HG02884 (cell line): ENCODE results near the gene SLC25A43.
"Not testable (repeated sequence)": the region's sequence is repeated elsewhere in the genome, so short reads cannot be mapped to it uniquely, and the experiment has no call there.

Experiments
- ATAC-seq: cut with Tn5 transposase; IDR thresholded peaks from one replicate; pipeline ENCODE4 v1.9.1; 2021; ENCODE audit warnings: mild to moderate bottlenecking, moderate library complexity; ENCODE audit not compliant: unreplicated experiment

Gene SLC25A43

DNA sequence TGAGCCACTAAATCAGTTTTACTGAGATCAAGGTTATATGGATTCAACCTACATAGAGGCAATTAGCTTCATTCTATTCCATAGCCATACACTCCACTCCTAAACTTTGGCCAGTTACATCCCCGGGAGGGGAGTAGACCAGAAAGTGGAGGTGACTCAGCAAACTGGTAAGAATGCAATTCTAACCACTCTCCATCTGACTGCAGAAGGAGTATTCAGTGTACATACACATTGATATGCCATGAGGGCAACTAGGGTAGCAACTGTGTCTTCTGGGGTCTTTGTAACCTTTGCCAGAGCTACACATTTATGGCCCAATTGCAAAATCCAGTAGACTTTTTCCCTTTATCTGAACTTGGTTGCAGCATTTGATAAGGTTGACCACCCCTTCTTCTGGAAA is 7.6 kb downstream of the SLC25A43 start:
- ATAC-seq: no peak

DNA sequence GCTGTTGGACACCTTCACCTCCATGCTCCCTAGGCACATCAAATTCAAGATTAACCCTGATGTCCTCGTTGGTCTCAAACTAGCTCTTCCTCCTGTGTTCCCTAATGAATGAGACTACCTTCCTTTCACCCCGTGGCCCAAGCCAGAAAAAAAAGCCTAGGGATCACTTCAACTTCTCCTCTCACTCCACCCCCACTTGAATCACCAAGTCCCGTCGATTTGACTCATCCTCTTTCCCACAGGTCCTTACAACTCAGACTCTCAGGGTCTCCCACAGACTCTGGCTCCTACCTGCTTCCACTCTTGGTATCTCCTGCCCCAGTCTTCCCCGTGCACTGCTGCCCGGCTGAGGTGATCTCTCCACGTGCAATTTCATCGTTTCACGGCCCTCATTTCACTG is 8.5 kb downstream of the SLC25A43 start:
- ATAC-seq: no peak

DNA sequence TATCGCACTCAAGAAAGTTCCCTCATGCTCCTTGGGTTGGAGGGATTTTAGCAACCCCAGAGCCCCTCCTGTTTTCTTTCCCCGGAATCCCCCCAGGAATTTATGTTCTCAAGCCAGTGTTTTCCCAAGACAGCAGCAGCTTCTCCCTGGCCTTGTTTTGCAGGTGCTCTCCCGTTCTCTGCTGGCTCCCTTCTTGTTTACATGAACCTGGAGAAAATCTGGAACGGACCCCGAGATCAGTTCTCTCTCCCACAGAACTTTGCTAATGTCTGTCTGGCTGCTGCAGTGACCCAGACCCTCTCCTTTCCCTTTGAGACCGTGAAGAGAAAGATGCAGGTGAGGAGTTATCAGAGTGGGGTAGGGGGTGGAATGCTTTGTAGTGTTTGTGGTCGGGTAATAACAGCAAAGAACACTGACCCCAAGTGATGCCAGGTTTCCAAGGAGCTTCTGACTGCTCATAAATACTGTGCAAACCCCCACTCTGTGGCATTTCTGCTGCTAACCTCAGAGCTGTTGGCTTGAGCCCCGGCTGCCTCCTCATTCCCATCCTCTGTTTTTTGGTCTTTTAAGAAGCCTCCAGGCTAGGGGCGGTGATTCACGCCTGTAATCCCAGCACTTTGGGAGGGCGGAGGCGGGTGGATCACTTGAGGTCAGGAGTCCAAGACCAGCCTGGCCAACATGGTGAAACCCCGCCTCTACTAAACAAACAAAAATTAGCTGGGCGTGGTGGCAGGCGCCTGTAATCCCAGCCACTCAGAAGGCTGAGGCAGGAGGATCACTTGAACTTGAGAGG is 11.1 kb downstream of the SLC25A43 start:
- ATAC-seq: no peak

DNA sequence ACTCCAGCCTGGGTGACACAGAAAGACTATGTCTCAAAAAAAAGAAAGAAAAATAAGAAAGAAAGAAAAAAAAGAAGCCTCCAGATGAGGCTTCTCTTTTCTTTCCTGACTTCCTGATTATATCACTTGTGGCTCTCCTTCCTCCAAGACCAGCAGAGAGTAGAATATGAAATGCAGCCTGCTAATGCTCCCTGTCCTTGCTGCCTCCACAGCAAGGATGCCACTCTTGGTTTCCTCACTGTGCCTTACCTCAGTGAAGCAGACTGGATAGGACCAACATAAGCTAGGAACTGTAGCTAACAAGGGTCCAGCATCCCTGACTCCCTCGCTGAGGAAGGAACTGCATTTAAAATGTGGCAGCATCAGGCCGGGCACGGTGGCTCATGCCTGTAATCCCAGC is 11.7 kb downstream of the SLC25A43 start:
- ATAC-seq: no peak

DNA sequence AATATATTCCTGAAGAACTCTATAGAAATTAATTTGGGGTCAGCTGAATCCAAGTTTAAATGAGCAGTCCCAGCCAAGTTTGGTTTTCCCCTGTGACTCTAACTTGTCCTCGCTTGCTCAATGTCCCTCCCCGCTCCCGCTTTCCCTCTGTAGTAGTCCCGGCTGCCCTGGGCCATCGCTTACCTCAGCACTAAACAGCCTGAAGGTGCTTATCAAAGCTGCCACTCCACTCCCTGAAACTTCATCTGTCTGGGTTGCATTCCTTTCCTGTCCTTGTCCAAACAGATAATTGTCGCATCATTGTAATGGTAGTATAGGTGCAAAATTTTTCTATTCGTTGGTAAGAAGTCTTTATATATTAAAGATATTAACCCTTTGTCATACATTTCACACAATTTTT is 12.8 kb downstream of the SLC25A43 start:
- ATAC-seq: no peak

DNA sequence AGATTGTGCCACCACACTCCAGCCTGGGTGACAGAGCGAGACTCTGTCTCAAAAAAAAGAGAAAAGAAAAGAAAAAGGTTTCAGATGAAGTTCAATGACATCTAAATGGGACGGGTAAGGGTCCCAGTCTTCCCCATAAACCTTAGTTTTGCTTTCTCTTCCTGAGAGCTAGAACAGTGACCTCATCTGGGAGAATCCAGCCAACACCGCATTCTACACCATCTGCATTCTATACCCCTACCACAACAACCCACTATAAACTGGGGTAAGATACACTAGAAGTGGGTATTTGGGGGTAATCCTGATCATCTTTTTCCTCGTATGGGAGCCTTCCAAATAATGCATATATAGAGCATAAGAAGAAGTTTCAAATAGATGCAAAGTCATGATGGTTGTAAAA is 18.2 kb downstream of the SLC25A43 start:
- no peak for ATAC-seq

DNA sequence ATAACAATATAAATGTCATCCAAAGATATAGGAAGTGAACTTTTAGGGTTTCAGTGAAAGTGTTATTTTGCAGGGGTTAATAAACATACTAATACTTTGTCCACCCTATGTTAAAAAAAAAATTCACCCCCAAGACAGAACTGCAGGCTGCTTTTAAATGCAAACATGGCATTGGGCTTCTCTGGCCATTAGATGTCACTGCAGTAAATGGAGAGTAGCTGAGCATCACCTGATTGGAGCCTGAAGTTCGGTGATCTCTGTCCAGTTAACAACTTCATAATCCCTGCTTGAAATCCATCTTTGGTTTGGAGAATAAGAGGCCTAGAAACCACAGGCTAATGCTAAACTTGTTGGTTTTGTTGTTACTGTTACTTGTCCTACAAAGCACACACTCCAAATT is 18.7 kb downstream of the SLC25A43 start:
- no peak for ATAC-seq

DNA sequence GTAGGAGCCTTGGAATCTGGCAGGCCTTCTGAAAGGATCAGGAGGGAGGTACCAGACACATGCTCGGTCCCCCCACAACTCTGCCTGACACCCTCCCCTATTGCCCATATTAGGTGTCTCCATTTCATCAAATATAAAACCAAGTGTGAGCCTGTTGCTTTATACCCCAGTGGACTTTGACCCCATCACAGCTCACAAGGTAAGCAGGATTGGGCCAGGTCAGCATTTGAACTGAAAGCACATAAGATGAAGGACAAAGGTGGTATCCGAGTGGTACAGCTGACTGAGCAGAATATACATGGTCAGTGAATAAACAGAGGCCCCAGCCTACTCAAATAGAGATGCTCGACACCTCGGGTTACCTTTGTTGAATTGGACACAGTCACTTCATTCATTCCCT is 20.0 kb downstream of the SLC25A43 start:
- ATAC-seq: no peak

DNA sequence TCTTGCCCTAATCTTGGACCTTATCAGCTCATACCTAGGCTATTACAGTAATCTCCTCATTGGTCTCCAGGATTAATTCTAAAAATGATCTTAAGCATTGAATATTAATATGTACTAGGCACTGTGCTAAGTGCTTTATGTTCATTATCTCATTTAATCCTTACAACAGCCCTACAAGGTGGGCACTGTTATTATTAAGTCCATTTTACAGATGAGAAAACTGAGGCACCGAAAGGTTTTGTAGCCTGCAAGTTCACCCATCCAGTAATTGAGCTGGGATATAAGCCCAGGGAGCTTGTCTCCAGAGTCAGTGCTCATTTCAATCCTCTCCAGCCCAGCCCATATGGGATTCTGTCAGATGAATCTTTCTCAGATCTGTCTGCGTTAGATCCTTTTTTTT is 20.8 kb downstream of the SLC25A43 start:
- ATAC-seq: no peak

DNA sequence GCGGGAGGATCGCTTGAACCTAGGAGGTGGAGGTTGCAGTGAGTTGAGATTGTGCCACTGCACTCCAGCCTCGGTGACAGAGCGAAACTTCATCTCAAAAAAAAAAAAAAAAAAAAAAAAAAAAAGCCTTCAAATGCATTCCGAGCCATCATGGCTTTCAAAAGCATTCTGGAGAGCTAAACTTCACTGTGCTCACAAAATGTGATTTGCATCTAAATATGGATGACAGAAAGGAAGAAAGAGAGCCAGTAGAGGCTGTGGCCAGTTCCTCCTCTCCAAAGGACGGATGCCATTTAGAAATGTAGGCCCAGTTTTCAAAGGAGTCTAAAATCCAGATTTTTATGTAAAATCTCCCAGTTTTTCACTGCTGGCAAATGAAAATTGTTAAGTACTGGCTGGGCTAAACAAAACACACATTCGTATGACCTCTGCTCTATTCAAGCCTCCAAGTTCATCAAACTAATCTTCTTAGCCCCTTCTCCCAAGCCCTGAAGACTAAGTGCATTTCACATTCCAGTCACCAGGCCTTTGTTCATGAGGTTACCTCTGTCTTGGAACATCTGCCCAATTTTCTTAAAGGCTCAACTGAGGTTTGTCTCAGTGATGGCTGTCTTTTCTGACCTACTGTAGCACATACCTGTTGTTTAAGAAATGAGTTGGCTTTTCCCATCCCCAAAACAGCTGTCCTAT is 22.0 kb downstream of the SLC25A43 start:
- no peak for ATAC-seq

DNA sequence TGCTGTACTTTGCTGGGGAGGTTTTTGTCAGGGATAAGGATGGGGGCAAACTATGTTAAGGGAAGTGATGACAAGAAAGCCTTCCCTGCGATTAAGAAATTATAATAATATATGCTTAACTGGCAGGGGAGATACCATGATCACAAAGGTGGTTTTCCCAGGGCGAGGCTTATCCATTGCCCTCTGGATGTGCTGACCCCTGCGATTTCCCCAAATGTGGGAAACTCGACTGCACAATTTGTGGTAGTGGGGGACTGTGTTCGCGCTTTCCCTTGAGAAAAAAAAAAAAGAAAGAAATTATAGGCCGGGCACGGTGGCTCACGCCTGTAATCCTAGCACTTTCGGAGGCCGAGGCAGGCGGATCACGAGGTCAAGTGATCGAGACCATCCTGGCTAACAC is 24.5 kb downstream of the SLC25A43 start:
- ATAC-seq: no peak

DNA sequence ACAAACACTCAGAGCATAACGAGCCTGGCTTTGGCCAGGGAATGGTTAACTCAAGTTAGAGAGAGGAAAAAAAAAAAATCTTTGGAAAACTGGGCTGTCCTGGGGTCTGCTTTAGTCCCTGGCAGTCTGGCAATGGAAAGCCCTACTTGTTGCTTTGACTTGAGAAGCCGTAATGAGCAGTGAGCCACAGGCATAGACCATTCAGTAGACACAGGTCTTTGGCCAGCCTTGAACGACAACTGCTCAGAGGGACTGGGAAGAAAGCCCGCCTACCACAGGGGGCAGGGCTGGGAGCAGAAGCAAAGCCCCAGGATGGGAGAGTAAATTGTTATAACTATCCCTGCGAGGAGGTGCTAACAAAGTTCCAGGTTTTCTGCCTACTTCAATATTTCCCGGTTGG is 25.9 kb downstream of the SLC25A43 start:
- ATAC-seq: no peak

DNA sequence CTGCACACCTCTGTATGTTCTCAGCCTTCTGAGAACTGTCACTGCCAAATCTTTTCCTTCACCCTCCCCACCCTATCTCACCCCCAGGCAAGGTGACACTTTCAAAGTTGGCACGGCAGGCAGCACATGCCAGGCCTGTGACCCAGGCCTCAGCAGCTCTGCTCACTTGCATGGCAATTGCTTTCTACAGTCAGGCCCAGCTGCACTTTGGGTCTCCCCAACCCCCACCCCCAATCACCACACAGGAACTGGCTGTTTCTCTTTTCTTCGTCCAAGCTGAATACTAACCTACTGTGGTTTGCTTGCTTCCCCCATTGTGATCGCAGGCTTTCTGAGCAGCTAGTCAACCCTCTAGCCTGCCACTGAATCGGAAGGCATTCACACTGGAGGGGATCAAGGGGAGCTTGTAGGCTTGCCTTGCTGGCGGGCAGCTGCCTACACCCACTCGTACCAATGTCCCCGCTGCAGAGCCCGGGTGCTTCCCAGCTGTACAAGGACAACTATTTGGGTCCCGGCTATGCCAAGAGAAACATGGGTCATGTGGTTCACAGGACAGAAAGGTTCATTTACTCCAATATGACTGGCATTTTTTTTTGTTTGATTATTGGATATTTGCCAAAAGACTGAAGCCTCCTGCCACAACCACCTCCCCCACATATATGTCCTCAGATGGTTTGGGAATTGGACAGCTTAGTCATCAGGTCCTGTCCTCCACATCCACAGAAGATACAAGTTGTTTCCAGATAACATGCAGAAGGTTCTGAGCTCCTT is 28.1 kb downstream of the SLC25A43 start:
- ATAC-seq: peak; percentile 85

DNA sequence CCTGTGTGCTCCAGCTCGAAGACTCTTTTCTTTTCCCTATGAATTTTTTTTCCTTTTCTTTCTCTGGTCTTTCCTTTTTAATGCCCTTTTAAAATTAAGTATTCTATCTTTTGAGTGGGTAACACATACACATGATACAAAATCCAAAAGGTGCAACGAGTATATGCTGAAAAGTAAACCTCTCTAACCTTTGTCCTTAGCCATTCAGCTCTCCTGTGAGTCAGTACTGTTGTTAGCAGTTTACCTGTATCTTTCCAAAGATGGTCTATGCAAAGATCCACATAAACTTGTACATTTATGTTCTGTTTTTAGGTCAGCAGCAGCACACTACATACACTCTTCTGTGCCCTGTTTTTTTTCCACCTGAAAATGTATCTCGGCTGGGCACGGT is 28.7 kb downstream of the SLC25A43 start:
- no peak for ATAC-seq

DNA sequence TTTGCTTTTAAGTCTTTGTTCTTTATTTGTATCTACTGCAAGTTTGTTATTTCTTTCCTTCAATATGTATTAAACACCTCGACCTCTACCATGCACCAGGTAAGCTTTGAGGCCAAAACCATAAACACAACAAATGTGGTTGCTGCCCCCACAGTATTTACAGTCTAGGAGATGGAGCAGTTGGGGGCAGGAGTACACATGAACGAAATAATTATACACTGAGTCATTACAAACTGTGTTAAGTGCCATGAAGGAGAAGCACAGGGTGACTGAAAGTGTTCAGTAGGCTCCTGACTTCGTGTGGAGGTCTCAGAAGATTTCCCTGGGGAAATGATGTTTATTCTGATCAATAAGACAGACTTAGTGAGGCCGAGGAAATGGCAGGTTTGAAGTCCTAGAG is 30.3 kb downstream of the SLC25A43 start:
- ATAC-seq: no peak

DNA sequence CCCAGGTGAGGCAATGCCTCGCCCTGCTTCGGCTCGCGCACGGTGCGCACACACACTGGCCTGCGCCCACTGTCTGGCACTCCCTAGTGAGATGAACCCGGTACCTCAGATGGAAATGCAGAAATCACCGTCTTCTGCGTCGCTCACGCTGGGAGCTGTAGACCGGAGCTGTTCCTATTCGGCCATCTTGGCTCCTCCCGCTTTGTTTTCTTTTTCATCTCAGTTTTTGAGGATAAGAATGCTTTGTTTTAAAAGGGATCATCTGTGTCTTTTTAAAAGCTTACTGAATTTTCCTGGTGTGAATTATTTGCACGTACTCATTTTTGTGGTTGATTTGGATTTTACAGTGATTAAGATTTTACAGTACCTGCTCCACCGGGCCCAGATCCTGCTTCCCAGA is 42.2 kb downstream of the SLC25A43 start:
- not testable (repeated sequence) for ATAC-seq

DNA sequence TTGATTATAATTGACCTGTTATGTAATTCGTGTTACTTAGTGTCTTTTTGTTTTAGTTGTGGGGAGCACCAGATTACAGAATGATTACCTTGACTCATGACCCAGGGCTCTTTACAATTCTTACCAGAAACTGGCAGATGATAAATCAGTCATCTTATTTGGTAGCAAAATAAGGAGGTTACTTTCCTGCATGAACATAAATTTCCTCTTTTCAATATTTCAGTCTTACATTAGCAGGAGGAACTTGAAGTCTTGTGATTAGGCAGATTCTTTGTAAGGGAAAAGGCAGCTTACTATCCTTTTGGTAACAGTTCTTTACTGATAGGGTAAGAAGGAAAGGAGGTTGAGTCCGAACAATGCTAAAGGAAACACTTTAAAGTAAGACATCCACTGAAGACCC is 43.1 kb downstream of the SLC25A43 start:
- no peak for ATAC-seq

DNA sequence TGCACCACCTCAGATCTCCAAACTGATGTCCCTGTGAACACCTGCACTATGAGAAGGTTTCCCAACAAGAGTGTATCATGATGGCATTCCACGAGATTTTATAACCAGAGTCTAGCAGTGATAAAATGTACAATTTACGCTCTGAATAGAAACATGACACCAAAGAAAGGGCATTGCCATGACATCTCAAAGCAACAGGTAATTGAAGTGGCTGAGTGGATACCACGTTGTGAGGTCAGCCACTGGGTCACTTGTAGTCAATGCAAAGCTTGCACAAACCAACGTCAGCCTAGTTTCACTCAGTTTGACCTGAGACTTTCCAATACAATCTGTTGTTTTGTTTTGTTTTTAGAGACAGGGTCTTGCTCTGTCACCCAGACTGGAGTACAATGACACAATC is 54.1 kb downstream of the SLC25A43 start:
- ATAC-seq: no peak

DNA sequence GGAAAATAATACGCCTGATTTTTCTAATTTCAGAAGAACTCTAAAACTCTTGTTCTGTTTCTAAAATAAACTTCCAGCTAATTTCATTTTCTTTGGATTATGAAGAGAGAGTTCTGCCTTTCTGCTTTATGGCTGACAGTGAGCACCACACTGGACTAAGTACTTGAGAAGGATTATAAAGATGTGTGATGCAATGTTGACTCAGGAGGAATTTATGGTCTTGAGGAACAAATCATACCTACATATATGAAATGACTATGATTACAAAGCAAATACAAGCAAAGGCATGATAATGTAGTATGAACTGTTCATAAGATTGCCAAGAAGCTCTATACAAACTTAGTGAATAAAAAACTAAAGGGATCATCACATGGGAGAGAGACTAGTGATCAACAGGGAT is 56.1 kb downstream of the SLC25A43 start:
- ATAC-seq: no peak

DNA sequence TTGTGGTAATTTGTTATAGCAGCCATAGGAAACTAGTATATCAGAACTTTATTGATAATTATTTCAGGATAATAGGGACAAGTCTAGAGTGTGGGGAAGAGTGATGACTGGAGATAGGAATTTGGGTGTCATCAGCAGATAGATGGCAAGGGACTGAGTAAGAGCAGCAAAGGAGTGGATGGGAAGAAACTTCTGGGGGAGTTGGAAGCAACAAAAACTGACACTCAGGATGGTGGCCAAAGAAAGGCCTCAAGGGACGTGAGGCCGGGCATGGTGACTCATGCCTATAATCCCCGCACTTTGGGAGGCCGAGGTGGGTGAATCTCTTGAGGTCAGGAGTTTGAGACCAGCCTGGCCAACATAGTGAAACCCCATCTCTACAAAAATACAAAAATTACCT is 60.0 kb downstream of the SLC25A43 start:
- ATAC-seq: no peak

DNA sequence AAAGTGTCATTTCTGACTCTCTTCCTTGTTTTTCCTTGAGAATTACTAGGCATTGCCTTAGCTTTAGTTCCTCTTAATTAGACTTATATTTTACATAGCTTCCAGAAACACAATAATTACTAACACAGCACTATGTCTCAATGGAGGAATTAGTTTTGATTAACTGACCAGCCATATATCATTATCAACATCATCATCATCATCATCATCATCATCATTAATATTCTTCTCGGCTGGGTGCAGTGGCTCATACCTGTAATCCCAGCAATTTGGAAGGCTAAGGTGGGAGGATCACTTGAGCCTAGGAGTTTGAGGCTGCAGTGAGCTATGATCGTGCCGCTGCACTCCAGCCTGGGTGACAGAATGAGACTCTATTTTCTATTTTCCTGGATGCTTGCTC is 66.4 kb downstream of the SLC25A43 start:
- ATAC-seq: no peak

DNA sequence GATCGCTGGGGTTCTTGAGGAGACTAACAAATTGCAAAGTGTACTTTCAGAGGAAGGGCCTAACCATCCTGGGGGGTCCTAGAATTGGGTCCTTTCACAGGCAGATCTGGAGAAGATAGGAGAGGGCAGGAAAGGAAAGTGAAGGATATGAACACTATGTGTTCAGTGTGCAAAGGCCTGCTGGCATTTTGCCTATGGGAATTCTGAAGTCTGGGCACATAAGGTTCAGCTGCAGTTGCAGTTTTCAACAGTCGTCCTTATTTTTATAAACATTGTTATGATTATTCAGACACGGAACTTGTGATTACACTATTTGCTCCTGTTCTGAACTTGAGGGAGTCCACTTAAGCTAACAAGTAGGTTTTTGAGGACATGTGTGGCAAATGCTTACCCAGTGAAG is 67.8 kb downstream of the SLC25A43 start:
- no peak for ATAC-seq
